Measurements from ENCODE around the gene INTS6.

Gene INTS6

DNA sequence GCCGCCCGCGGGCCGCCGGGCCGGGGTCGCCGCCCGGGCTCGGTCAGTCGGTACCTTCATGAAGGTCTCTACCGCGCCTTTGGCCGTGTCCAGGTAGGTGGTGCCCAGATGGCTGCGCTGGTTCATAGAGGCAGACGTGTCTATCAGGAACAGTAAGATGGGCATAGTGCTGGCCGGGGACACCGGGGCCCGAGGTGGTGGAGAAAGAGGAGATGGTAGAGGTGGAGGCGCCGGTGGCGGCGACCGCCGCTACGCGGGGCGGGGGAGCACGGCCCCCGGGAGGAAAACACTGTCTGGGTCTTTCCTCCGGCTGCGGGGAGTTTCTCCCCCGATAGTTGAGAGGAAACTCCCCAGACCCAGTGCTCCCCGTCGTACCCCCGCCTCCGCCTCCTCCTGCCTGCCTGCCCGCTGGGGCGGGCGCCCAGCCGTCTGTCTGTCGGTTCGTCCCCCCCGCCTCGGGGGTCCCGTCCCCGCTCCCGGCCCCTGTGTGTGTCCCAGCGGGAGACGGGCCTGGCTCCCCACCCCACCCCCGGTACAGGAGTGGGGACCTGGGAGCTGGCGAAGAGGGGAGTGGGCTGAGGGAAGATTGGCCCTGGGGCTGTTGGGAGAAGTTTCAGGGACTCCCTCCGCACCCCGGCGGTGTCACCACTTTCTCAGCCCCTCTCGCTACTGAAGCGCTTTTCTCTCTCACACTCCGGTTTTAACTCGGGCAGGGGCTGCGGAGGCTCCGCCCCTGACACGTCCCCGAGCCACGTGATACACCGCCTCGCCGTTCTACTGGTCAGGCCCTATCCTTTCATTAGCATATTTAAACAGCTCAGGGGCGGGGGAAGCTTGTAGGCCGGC is at the start of gene INTS6:
Gene INTS6 (minus strand): TSS at position 676 of the 846 bp plus-strand sequence. CDS start 511 bp downstream, at position 165.
- DNase-seq: peak; percentile 95

GRCh38 chr13:51502153-51502651 is 49.4 kb upstream of the INTS6 start:
- no peak for DNase-seq

DNA sequence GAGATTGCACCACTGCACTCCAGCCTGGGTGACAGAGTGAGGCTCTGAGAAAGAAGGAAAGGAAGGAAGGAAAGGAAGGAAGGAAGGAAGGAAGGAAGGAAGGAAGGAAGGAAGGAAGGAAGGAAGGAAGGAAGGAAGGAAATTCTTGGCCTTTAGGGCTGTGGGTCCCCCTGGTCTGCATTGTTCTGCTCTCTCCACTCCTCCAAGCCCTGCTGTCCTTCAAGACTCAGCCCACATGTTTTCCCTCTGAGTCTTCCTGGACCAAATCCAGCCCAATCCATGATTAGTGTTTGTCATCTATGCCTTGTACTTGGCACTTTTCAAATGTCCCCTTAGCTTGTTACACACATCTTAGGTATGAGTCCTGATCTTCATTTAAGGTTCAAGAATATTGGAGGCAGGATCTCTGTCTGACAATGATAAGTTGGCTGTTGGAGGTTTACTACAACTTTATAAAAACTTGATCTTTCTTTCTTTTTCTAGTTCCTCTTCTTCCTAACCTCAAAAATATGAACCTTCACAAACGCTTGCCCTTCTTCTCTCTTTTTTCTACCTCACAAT is 48.8 kb upstream of the INTS6 start:
- peak; percentile 21 for DNase-seq

DNA sequence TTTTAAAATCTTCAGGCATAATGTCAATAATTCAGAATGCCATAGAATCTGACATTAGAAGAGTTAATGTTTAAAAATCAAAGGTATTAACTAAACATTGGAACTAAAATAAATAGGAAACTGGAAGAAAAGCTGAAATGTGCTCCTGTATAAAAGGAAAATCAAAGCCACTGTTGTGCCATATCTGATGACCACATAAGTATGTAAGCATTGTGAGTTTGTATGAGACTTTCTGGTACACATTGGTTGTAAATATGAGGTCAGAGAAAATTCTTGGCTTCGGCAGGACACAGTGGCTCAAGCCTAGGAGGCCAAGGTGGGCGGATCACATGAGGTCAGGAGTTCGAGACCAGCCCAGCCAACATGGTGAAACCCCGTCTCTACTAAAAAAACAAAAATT is 48.3 kb upstream of the INTS6 start:
- DNase-seq: no peak

DNA sequence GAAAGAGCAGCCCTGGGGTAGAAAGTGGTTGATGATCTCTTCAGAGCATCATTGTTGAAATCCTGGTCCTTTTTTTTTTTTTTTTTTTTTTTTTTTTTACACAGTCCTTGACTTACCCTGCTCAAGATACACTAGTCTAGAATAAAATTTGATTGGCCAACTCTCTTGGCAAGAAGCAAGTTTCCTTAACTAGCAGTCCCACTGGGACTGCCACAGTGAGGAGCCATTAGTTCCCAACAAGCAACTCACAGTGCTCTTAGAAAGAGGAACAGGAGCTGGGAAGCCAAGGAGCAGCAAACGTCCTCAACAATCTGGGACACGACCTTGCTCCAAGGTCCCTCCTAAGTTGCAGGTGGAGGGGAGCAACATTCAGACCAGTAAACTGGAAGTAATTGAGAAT is 47.9 kb upstream of the INTS6 start:
- DNase-seq: no peak

DNA sequence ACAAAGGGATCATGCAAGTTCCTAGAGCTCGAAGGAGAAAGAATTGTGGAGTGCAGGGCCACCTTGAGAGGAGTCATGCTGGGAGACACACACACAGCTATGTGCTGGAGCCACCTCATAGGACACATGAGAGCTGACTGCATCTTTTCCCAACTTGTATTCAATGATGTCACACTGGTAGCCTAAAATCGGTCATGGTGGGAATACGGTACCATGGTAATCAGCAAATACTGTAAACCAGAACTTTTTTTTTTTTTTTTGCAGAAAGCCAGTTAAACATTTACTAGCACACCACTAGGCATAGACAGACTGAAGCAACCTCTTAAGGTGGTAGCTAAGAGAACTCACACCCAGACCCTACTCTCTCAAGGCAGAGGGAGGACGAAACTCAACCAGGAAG is 47.0 kb upstream of the INTS6 start:
- no peak for DNase-seq

- DNase-seq: no peak
These were observed 42.5 kb upstream of the INTS6 start for GRCh38 chr13:51495316-51495715.

DNA sequence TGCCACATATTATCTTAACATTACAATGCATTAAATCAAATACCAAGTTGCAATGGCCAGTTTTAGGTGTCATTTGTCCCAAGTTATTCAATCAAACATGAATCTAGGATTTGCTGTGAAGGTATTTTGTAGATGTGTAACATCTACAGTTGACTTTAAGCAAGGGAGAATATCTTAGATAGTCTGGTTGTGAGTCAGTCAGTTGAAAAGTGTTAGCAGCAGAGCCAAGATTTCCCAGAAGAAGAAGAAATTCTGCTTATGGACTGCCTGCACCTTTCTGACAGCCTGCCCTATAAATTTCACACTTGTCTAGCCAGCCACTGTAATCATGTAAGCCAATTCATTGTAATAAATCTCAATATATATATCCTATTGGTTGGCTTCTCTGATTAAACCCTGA is 41.3 kb upstream of the INTS6 start:
- peak; percentile 53 for DNase-seq

- DNase-seq: no peak
These were observed 35.4 kb upstream of the INTS6 start for GRCh38 chr13:51488212-51488611.

- DNase-seq: no peak
These were observed 28.8 kb upstream of the INTS6 start for GRCh38 chr13:51481656-51482055.

- no peak for DNase-seq
These were observed 26.3 kb upstream of the INTS6 start for GRCh38 chr13:51479199-51479523.

DNA sequence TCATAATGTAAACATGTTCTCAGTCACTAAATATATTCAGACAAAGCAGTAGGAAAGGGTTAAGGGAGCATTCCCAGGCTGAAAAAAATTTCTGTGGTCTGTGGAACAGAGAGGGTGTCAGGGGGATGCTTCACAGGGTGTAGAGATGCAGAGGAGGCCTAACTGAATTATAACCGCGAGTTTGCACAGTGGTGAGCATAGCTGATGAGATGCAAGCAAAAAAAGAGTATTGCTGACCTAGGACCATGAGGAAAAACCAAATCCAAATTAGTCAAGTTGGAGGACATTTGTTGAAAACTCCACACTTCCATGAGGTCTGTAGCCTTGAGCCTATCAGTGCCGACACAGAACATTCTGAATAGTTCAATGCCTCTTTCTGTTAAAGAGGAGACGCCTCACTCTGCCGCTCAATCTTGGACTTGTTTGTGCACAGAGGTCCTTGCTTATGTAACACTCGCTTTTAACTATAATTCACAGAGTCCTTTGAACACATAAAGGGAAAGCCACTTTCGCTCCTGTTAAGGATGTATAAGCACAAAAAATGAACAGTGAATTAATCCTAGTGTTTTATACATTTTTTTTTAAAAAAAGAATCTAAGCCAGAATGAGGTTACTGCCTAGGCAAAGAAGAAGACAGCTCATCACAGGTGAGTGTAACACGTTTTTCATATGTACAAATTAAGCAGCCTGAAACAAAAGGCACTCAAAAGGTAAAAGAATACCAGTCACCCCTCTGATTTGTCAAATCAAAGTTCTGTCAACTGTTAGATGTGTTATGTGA is 25.8 kb upstream of the INTS6 start:
- no peak for DNase-seq

DNA sequence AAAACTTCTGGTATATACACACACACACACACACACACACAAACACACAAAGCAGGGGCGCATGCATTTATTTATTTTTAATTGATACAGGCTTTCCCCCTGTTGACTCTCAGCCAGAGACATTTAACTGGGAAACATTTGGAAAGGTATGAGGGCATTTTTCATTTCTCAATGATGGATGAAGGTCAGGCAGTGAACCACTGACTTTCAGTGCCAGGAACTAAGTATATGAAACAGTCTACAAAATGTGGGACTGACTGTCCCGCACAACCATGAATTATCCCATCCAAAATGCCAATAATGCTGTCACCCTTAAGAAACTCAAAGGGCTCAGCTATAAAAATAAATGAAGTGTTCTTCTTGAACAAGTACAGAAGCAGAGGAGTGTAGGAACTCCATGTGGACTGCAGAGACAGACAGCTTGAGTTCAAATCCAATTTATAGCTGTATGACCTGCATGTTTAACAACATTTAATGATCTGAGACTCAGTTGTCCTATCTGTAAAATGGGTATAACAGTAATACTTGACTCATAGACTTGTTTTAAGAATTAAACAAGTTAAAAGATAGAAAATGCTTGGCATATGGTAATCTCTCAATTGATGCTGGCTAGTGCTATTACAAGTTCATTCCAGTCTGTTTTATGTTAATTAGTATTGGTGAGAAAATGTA is 25.0 kb upstream of the INTS6 start:
- no peak for DNase-seq

DNA sequence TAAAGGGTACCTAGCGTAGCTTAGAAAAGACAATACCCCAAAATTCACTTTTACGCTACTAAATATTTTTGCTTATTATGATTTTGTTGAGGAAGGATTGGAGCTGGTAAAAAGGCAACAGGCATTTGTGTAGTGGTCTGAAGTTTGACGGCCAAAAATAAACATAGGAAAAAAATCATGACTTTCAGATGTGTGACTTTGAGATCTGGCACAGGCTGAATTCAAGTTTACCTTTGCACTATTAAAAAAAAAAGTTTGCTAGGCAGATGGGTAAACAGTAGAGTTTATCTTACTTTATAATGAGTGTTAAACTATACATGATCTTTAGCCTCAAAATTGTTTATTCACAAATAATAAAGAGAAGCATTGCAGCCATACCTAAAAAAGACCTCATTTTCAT is 24.3 kb upstream of the INTS6 start:
- no peak for DNase-seq

DNA sequence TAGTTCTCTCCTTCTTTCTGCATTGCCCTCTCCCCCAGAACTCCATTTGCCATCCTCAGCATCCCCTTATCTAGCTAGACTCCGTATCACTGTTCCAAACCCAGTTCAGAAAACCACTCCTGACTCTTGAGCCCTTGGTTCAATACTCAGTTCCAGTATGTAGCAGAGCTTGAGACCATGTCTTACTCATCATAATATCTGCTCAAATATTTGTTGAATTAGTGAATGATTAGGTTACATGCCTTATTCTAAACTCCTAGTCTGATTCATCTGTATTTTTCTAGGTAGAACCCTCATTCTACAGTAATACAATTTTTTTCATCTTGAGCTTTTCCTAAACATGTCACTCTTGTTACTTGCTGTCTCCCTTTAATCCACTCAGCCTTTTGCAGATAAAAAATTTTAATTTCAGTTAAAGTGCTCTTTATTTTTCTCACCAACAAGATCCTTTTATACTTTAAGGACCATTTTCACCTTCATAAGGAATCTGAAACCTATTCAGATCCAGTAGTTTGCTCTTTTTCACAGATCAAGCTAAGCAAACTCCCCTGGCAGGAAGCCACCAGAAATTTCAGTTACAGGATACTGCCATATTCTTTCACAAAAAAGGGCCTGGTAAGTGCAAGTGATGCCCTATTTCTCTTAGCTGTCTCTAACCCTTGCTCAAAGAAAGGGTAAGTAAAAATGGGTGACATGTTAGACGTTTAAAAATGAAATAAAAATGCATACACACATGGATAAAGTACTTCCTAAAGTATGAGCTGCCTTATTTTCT is 23.1 kb upstream of the INTS6 start:
- no peak for DNase-seq

DNA sequence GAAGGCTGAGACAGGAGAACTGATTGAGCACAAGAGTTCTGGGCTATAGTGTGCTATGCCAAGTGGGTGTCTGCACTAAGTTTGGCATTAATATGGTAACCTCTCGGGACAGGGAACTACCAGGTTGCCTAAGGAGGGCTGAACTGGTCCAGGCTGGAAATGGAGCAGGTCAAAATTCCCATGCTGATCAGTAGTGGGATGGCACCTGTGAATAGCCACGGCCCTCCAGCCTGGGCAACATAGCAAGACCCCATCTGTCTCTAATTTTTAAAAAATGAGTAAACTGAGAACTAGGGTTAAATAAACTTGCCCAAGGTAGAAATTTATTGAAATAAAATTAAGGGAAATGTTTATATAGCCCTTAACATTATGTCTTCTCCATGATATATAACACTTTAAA is 17.0 kb upstream of the INTS6 start:
- no peak for DNase-seq

DNA sequence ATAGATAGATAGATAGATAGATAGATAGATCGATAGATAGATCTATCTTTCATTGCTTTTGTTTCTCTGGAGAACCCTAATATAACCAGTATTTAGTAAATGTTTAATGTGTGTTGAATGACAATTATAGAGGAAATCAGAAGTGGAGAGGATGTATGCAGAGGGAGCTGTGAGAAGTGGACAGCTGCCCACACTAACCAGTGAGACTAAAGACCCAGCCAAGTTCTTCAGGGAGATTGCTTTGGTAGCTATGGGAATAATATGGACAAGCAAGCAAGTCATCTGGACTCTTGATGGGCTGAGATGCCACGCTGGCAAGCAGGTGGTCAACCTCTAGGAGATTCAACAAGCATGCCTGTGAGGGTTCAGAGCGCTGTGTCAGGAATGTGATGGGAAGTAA is 14.9 kb upstream of the INTS6 start:
- no peak for DNase-seq

DNA sequence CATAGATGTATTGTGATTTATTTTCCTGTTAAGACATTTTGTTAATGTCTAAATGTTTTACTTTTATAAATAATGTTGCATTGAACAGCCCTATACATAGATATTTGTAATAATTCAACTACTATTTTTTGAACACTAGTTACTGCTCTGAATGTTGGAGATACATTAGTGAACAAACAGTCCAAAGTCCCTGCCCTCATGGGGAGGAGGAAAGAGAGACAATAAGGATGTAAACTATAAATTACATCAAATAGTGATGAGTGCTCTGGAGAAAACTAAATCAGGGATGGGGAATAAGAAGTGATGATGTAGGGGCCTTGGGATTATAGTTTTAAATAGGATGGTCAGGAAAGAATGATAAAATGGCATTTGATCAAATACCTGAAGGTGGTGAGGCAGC is 12.3 kb upstream of the INTS6 start:
- DNase-seq: no peak

DNA sequence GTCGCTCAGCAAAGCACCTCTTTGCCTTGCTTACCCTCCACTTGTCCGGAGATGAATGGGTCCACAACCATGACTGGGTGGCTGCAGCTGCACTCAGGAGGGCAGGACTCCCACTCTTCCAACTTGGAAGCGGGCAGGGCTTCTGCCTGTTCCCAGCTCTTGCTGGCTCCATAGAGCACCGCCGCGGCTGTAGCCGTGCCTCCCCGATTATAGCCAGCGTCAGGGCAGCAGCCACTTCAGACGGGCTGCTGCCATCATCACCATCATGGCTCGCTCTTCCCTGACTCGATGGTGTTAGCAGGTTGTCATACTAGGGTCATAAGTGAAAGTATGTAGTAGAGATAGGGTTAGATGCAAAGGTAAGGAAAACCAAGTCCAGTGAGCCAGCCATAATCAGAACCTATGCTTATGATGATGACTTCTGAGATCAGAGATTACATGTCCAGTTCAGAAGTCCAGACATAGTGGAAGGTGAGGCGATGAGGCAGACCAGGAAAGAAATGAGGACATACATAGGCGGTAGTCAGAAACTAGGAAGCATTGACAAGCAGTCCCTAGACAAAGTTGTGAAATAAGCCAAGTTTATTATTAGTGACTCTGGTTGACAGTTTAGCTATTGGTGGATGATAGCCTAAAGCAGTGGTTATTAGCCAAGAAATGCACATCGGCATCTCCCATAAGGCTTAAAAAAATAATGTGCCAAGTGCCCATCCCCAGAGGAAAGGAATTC is 4.4 kb upstream of the INTS6 start:
- no peak for DNase-seq

- no peak for DNase-seq
These were observed 3.7 kb upstream of the INTS6 start for GRCh38 chr13:51456510-51456909.

DNA sequence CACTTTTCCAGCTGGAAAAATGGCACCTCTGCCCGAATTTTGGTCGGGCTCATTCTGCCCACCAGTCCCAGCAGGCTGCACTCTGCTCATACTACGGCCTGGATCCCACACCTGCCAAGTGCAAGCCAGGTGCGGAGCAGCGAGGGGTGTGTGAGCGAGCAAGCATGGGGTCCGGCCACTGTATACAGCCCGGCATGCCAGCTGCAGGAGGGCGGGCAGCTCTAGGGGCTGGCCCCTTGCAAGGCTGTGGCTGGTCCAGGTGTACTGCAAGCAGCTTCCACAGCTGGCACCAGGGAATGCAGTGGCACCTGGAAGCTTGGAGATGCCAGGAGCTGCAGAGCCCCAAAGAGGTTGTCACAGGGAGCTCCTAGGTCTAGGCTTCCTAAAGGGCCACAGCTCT is 2.7 kb upstream of the INTS6 start:
- no peak for DNase-seq

All from NCI-H226 (cell line).